Stimulated activated CD8-positive, alpha-beta memory T cell treated with anti-CD3 and anti-CD28 coated beads, Interleukin-4, amount 100 ng/mL, for 48 hours (primary cell): ENCODE results near the gene ACAA1.

ENCODE experiments used
- DNase-seq: peaks from one replicate; pipeline ENCODE4 v3.0.0-alpha.2; 2020

ACAA1 gene

DNA sequence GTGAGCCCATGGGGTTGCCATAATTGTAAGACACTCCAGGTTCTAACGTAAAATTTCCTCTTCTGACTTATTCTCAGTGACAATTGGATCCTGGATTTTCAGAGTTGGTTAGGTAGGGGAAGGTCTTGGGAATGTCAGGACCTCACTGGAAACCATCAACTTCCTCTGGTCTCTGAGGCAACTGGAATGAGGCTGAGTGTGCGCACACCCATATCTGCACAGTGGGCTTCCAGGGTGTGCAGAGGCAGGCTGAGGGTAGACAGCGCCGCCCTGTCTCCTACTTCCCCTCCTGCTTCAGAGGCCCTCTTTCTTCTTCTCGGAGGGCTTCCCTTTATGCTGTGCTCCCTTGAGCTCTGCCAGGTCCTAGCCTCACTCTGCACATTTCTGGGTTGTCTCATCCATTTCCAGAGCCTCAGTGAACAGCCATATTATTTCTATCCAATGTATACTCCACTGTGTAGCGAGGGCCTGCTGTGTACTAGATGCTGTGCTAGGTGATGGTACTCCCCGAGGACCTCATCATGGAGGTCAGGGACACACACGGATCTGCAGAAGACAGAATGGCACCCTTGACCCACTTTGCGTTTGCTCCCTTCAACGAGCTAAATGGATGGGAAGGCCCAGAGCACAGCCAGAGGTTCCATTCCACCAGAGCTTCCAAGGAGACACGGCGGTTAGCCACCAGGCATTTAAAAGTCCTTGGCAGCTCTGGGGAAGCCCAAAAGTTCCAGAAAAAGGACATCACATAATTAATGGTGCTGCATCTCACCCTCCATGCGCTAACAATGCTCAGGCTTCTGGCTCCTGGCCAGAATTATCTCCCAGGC lies 18.3 kb downstream of the ACAA1 start:
- no peak for DNase-seq

DNA sequence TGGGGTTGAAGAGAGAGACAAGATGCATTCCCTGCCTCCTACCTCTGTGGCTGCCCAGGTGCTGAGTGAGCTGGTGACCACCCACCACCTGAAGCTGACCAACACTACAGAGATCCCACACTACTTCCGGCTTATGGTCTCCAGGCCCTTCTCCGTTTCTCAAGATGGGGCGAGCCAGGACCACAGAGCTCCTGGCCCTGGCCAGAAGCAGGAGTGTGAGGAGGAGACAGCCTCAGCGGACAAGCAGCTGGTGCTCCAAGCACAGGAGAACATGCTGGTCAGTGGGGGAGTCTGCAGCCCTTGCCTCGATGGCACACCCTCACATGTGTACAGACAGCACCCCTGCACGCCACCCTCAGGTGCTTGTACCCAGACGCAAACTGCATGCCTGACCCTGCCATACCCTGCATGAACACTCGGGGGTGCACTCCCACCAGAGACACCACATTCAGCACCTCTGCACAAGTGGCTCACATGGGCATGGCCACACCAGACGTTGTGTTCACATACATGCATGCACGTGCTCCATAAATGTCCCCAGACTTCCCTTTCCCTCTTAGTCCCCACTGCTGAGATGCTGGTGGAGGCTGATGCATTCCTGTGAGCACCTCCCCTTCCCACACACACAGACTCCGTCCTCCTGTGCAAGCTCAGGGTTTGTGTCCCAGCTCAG lies 19.0 kb downstream of the ACAA1 start:
- peak; percentile 85 for DNase-seq

DNA sequence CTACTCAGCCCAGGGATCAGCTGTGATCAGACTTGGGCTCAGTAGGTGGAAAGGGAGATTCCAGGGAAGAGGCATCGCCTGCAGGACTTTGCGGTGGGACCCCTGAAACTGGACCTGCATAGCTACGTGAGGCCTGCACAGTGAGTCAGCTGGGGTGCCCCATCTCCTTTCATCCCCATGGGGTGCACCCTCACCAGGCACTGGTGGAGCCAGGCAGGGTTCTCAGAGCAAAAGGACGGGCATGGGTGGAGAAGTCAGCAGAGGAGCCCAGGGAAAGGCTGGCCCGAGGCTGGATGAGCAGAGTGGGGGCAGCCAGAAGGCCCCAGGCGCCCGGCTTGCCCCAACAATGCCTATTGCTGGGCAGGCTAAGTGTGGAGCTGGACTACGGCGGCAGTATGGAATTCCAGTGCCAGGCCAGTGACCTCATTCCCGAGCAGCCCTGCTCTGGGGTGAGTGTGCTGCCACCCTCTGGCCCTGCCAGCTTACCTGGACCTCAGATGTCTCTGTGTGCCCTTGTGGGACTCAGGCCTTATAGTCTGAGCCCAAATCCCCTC lies 19.7 kb downstream of the ACAA1 start:
- DNase-seq: no peak

DNA sequence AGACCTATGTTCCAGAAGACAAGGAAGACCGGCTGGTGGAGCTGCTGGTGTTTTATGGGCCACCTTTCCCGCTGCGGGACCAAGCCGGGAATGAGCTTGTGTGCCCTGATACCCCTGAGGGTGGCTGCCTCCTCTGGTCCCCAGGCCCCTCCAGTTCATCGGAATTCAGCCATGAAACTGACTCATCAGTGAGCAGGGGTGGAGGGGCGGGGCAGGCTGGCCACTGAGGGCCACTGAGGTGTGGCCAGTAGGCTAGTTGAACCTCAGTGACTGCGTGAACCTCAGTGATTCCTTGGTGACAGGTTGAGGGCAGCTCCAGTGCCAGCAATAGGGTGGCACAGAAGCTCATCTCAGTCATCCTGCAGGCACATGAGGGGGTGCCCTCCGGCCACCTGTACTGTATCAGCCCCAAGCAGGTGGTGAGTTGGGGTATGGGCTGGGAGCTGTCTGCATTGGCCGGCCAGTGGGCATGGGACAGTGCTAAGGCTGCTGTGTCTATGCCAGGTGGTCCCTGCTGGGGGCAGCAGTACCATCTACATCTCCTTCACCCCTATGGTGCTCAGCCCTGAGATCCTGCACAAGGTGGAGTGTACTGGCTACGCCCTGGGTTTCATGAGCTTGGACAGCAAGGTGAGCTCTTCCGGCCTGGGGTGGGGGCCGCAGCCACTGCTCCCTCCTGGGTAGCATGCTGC lies 20.3 kb downstream of the ACAA1 start:
- no peak for DNase-seq

DNA sequence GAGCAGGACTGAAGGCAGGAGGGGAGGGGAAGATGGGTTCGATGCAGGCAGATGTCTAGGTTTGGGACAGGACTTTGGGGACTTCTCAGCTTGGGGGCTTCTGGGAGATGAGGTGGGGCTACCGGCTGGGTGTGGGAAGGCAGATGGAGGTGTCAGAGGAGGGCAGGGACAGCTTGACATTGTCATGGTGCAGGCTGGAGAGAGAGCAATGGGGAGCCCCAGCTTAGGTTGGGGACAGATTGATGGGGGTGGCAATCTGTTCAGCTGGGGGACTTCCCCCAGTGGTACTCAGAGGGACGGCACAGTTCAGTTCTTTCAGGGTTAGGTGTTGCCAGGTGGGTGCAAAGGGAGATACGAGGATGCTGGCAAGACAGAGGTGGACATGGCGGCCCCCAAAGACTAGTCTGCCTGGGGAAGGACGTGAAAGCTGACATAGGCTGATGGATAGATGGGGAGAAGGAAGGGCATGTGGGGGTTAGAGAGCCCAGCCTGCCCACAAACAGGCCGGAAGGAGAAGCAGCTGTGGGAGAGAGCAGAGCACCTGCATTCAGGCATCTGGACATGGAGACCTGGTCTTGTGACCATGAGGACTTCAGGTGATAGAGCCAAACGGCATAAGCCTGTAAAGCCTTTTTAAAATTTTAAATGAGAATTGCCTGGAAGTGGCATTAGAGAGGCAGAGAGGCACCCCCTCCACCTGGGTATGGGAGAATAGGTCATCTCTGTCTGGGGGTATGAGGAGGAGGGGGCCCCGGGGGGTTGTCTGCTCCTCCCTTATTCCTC lies 21.1 kb downstream of the ACAA1 start:
- no peak for DNase-seq

DNA sequence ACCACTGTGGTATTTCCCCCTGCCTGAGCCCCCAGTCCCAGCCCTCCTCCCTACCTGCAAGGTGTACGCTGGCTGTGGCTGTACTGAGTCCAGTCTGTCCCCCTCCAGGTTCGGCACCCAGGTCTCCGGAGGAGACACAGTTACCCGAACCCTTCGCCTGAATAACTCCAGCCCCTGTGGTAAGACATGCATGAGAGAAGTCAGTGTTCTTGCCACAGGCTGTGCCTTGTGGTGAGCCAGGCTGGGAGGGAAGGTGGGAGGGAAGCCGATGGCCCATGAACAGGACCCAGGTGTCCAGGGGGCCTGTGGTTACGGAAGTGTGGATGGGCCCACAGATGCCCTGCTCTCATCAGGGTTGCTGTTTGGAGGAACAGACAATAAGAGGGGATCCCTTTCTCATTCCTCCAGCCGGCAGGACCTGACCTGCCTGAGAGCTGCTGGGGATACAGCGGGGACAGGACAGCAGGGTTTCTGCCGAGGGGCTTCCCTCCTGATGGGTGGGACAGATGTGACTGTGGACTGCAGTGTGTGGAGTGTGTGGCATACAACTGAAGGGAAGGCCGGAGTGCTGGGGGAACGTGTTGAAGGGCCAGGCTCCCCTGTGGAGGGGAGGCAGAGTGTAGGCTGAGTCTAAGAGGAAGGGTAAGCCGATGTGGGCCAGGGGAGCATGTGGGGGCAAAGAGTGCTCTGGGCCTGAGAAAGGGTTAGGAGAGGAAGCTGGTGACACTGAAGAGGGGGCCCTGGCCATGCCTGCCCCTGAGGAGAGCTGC lies 21.9 kb downstream of the ACAA1 start:
- DNase-seq: no peak

DNA sequence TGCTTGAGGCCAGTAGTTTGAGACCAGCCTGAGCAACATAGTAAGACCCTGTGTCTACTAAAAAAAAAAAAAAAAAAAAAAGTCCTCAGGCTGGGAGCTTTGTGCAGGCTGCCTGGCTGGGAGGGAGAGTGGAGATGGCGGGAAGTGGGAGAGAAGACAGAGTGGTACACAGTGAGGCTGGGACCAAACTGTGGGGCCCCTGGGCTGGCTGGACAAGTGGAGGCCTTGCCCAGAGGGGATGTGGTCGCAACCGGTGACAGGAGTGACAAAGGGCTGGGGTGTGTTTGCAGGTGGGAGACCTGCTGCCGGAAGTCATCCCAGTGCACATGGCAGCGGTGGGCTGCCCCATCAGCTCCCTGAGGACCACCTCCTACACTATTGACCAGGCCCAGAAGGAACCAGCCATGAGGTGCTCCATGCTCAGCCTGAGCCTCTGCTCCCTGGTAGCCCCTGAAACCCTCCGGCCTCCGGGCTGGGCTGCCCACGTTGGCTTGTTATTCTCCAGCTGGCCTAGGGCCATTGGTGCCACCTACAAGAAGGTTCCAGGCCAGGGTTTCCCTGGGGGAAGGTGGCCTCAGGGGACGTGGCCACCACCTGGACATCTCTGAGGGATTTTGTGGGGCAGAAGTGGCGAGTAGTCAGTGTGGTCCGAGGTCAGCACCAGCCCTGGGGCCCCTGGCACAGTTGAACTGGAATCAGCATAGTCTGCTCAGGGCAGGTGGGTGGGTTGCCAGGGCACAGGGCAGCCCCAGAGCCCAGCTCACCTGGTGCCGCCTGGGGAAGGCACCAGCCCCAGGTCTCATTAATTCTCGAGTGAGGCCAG lies 22.7 kb downstream of the ACAA1 start:
- no peak for DNase-seq

DNA sequence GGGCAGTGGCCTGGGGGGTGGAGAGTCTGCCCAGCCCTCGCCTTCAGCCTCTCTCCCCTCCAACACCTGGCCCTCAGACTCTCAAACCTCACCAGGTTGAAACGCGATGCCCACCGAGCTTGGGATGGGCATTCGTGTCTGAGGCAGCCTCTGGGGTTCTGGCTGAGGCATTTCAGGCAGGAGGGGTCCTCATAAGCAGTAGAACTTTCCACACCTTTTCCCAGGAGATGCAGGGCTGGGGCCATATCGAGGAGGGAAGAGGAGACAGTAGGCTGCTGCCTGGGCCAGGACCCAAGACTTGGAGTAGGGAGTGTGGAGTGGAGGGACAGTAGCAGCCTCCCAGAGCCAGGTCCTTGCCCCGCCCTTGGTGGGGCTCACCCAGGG lies 24.6 kb downstream of the ACAA1 start:
- DNase-seq: no peak

DNA sequence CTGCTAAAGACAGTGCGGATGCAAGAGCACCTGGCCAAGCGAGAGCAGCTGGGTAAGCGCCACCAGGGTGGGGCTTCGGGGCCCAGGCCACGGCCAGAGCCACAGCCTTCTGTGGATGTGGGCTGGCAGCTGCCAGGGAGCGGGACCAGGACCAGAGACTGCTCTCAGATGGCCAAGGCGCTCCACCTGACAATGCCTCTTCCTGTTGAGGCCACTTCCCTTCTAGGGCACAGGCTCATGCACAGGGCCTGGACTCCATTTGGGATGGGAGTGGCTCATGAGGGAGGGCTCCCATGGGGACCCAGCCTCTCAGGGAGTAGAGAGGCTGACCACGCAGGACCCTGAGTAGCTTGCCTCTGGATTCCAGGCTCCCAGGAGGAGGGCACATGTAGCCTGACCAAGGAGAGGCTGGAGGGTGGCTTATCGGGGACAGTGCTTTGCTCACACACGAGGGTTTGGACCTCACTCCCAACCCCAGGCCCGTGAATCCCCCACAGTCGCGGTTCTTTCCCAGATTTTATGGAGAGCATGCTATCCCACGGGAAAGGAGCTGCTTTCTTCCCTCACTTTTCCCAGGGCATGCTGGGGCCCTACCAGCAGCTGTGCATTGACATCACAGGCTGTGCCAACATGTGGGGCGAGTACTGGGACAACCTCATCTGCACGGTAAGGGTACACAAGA lies 25.1 kb downstream of the ACAA1 start:
- no peak for DNase-seq

DNA sequence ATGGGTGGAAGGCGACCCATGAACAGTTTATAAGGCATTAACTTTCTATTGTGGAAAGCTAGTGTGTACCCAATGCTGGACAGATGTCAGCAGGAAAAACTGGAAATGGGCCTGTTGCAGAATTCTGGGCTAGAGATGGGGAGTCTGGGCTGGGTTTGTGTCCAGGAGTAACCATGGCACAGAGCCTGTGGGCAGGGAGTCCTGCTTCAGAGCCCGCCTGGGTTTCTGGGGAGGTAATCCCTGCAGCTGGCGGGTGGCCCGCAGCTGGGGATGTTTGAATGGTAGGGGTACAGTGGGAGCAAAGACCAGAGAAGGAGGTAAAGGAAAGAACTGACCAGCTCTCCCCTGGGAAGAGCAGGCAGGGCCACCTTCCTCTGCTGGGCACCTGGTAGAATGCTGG lies 25.7 kb downstream of the ACAA1 start:
- DNase-seq: no peak

DNA sequence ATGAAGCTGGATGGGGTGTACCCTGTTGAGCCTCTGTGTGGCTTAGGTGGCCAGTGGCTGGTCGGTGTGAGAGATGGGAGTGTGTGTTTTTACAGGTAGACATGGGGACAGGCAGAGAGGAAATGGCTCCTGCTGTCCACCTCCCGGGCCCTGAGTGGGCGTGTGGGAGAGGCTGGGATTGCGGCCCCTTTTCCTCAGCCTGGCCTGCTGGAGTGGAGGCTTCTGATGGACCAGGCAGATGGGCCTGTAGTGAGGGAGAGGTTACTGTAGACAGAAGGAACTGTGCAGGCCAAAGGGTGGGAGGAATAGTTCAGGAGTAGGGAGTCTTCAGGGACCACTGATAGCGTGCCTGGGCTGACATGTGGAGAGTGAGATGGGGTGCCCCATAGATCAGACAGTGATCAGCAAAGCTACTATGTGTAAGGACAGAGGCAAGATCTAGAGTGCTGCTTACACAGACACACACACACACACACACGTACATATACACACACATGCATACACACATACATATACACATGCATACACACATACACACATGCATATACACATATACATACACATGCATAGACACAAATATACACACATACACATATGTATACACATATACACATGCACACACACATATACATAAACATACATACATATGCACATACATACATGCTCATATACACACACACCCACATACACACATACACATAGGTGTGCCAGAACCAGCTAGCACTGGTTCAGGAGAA lies 26.4 kb downstream of the ACAA1 start:
- no peak for DNase-seq

DNA sequence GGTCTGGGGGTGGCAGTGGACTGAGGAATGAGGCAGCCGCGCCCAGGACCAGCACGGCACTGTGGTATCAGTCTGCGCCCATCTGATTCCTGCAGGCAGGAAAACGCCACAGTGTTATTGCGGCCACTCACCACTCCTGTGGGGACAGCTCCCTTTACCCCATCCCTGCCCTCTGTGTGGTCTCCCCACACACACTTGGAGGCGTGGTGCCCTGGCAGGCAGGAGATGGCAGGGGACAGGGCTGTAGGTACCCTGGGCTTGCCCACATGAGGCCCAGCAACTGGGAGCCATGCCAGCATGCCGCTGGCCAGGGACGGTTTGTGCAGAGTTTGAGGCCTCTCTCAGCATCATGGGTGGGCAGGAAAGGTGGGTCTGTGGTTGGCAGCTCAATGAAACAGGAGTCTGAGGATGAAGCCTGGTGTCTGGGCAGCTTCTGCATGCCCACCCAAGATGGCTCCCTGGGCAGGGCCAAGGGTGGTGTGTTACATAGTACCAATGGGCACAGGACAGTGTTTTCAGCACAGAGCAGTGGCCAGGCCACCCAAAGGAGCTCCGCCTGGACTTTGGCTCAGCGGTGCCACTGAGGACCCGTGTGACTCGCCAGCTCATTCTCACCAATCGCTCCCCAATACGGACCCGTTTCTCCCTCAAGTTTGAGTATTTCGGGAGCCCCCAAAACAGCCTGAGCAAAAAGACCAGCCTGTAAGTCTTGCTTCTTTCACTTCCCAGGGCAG lies 27.2 kb downstream of the ACAA1 start:
- no peak for DNase-seq

DNA sequence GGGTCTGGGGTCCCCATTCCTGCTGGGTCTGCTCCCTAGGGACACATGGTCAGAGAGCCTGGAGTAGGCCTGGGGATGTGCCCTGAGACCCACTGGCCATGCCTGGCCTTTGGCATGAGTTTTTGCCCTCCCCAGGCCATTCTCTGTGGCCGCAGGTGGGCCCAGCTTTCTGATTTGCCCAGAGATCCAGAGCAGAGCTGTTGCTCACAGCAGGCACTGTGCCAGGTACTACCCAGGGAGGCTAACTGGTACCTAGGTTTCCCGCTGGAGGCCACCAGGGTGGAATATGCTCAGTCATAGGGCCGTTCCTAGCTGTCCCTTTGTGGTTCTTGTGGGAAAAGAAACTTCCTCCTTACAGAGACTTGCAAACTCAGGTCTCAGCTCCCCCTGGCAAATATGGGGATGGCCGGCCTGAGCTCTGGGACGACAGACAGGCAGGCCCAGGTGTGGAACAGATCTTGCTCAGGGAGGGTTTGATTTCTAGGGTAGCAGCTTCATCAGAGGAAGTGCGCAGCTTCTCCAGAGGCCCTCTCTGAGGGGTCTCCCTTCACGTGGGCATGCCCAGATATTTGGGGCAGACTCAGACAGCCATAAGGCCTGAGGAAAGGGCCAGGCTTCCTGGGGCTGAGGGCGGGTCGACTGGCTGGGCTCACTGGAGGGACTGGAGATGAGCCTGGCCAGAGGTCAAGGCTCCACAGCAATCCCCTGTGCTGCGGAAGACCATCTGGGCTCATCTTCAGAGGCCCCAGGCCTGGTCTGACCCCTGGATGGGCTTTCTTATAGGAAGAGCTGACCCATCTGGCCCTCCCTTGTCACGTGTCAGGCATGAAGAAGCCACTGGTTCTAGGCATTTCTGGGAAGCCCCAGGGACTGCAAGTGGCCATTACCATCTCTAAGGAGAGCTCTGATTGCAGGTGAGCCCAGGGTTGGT lies 28.0 kb downstream of the ACAA1 start:
- DNase-seq: no peak

DNA sequence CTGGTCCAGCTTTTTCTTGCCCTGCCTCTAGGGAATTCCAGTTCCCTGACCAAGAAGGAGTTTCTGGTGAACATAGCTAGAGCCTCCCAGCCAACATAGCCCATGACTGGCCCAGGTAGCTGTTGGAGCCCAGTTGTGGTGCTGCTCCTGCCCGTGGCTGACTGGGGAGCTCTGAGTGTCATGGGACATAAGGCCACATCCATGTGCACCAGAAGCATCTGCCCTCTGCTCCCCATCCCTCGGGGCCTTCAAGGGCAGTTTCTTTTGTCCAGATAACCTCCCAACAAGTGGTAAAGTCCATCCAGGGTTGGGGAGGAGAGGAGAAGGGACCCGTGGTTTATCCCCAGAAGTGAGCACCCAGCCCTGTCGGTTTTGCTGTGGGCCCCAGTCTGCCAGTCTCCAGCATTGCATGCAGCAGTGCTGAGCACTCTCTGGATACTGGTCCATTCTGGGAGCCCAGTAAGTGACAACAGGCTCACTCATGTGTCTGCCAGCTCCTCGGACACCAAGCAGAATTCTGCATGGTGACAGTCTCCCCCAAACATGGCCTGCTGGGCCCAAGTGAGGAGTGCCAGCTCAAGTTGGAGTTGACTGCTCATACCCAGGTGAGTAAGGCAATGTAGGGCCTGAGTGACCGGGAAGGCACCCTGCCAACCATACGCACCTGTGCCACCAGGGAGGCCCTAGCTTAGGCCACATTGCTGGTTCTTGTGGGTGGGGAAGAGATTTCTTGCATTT lies 28.8 kb downstream of the ACAA1 start:
- DNase-seq: no peak

DNA sequence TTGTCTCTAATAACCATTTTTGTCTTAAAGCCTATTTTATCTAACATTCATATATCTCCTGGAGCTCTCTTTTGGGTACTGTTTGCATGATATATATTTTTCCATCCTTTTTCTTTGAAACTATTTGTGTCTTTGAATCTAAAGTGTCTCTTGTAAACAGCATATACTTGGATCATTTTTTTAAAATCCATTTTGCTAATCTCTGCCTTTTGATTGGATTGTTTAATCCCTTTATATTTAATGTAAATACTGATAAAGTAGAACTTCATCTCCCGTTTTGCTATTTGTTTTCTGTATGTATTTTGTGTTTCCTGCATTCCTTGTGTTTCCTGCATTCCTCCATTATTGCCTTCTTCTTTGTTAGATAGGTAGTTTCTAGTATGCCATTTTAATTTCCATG lies 31.4 kb downstream of the ACAA1 start:
- DNase-seq: no peak

DNA sequence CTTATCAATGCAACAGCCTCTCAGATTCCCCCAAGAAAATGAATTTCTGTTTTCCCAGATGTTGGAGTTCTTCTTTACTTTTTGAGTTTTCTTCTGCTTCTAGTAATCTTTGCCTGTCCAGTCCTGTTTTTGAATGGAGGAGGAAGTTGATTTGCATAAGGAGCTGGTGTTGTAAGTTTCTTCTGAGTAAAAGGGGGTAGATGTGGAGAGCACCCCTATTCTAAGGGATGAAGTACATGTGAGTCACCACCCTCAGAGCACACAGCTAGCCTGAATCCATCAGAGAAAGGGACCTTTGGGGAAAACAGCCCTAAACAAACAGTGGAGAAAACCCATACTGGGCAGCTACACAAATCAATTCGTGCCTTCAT lies 34.5 kb downstream of the ACAA1 start:
- no peak for DNase-seq

DNA sequence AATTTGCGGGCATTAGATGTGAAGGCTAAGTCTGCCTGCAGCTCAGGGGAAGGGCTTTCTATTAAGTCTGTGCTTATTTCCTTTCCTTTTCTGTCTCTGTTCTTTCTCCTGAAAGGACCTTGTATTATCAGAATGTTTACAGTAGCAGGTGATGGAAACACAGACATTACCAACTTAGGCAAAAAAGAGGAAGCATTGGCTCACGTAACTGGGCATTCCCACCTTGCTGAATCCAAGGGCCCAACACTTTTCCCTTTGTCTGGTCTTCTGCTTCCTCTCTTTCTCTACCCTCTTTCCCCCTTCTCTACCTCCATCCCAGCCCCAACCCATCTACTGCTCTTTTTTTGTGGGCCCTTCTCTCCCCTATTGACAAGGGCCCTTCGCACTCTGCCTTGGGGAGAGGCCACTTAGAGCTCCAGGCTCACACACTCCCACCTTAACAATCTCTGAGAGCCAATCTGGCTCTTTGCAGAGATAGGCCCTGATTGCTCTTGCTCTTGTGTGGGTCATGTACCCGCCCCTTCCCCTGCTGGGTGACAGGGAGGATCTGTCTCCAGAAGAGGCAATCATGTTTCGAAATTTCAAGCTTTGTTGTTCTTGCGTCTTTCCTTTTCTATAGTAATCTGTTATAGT lies 35.0 kb downstream of the ACAA1 start:
- DNase-seq: no peak
